Activated gamma-delta T cell treated with Interleukin-2 at 50 U/mL for 16 hours (primary cell): ENCODE data around the gene REPIN1.

ENCODE experiments used
- DNase-seq: peaks from one replicate; pipeline ENCODE4 v3.0.0-alpha.2; 2020

REPIN1 gene

DNA sequence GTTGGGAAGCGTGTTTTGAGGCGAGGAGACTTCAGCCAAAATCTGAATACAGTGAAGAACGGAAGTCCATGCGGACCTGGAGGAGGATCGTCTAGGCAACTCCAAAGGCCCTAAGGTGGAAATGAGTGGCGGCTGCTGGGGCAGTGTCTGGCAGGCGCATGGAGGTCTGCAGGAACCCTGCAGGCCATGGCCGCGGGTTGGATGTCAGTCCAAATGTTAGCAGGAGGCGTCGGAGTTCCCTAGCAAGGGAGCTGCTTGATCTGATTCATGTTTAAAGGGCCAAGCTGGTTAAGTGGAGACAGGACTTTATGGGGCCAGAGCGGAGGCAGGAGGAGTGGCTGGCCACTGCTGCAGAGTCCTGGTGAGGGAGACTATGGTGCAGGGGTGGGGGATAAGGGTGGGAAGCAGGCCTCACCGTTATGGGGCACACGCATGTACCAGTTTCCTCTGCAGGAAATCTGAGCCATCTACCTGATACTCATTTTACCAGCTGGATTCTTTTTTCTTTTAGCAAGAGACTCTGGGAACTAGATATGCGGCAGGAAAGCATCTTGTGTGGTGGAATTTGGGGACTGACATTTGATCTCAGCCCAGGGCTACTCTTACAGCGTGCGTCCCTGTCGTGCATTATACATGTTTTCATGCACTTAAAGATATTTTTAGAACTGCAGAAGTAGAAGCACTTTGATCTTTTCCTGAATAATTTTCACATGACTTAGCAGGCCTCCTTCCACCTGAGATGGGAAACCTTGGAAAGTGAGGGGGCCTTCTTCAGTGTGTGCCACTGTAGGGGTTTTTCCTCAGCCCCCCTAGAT is 6.6 kb upstream of the REPIN1 start:
- DNase-seq = no peak

DNA sequence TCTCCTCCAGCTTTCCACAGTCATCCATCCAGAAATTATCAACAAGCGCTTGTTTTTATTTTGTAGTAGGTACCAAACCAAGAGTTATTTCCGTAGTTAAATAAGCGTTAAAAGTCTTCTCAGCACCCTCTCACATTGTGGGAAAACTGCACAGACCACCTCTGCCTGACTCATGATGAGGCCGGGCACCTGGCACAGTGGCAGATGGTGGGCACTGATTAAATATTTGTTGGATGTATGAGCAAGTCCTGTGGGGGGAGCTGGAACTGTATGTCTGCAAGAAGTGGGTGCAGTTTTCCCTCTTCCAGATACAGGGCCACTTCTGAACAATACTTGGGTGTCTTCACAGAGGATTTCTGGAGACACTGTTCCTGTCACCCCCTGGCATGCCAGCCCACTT is 5.3 kb upstream of the REPIN1 start:
- DNase-seq = no peak

DNA sequence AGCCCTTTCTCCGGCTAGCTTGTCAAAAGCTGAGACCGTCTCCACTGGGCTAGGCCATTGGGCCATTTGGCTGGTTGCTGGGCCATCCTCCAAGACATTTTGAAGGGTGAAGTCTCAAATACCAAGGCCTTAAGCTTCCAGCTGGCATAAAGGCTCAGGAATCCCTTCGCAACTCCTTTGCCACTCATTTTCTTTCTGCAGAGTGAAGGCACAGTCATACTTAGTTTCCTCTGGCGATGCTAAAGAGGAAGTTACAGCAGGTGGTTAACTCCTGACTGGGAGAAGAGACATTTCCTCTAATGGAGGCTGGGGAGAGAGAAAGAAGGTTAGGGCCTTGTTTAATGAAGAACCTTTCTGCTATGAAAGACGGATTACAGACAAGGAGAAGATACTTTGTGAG is 4.8 kb upstream of the REPIN1 start:
- no peak for DNase-seq

DNA sequence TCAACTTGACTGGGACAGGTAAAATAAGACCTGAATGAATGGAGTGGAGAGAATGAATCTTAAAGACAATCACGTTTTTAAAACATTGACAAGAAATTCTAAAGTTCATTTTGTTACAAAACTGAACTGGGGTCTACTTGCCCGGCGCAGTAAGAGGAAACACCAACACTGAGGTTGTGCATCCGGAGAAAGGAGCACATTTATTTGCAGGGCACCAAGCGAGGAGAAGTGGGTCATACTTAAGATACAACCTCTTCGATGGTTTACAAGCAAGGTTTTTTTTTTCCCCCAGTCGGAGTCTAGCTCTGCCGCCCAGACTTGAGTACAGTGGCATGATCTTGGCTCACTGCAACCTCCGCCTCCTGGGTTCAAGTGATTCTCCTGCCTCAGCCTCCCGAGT is 3.4 kb upstream of the REPIN1 start:
- no peak for DNase-seq

DNA sequence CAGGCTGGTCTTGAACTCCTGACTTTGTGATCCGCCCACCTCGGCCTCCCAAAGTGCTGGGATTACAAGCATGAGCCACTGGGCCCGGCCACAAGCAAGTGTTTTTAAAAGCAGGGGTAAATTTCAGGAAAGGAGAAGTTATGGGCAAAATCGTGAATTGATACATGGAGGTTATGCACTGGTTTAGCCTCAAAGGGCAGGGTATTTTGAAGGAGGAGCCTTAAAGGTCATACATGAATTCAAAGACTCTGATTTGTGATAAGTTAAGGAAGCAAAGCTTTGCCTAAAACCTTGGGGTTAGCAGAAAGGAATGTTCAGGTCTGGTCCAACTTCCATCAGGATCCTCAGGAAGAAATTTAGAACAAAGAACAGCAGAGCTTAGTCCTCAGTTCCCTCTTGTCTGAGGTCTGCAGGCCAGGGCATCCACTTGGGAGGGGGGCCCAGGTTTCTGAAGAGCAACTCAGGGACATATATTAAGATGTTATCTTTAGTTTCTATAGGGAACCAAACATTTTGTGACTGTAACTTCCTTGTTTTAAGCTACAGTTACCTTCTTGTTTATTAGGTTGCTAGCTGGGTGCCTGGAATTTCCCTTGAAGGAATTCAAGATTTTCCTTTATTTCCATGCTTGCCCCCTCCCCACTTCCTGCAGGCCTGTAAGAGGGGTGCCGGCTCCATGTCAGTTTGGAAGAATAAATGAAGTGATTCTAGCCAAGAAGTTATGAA is 2.8 kb upstream of the REPIN1 start:
- DNase-seq = no peak

DNA sequence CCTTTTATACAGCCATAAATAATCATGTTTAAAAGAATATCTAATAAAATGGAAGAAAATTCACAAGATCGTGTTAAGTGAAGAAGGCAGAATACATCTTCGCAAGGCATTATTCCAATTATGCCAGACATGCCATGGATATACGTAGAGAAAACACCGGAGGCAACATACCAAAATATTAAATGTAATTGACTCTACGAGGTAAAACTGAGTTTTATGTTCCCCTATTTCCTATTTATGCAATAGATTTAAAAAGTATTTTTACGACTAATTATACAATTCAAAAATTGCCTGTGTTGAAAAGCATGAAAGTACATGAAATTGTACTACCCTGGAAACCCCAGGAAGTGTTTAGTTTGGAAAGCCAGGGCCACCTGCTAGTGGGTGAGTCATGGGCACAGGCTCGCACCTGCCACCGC is 936 bp upstream of the REPIN1 start:
- DNase-seq = no peak

DNA sequence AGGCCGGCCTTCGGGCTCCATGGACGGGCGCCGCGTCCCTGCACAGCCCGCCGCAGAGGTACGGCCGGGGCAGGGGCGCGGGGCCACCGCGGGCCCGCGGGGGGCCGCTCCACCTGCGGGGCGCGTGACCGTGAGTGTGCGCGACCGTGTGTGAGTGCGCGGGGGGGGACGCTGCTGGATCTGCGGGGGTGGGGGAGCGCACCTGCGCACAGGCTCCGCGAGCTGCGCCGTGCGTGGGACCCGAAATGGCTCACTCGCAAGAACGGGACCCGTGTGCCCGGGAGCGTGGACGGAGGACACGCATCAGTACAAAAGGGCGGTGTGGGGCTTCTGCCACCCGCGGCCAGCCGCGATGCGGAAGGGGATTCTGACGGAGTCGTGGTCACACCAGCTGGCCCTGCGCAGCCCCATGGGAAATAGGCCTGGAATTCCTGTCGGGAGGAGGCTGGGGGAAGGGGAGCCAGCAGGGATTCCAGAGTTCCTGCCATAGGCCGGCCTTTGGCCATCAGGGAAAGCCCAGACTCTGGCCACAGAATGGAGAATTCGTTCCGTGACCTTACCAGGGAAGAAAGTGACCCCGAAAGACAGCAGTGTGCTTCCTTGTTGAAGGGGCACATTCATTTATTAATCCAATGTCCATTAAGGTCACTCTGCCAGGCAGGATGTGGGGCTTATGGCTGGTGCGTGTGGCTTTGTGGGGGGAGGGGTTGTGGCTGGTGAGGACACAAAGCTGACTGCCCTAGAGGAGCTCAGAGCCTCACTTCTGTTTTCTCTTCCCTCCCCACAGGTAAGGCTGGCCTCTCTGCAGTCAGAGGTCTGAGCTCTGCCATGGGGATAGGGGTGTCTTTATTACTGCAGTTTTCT is 494 bp downstream of the REPIN1 start:
- DNase-seq = peak; percentile 44

DNA sequence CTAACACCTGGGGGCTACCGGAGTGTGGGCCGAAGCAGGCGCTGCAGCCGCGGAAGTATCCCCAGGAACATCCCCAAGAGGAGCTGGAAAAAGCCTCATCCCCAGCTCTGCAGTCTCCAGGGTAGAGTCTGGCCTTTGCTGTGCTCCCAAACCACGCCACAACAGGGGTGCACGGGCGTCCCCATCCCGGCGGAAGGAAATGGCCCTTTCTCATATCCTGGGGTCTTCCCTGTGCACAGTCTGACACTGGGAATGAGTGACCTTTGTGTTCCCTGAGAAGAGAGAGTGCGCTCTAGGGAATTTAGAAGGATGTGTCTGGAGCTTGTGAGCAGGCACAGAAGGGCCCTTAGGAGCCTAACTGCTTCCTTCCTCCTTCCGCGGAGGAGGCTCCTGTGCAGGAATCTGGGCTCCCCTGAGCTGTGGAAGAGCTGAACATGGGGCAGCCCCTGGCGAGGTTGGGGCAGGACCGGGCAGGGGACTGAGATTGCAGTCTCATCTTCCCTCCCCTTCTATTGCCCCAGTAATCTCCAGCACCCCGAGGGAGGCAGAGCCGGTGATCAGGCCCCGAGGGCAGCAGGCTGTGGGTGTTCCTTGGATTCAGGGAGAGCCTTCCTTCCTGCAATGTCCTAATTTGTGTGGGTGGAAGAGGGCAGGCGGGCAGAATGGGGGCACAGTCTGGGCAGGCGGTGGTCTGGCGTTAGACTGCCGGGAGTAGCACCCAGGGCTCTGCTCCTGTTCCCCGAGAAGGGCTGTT is 1.3 kb downstream of the REPIN1 start:
- no peak for DNase-seq

DNA sequence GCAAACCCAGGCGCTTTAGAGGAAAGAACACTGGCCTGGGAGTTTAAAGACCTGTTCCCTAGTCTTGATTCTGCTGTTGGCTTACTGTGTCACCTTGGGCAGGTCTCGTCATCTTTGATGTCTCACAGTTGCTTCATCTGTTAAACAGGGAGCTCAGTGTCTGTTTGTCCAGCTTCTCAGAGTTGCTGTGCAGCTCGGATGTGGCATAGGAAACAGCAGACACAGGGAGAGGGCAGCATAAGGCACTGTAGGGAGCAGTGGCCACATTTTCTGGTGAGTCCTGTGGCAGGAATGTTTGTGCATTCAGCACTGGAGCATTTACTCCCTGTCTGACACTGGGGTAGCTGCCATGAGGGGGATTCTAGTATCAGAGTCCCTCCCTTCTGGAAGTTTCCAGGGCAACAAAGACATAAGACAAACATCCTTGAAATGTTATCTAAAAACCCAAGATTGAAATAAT is 2.0 kb downstream of the REPIN1 start:
- DNase-seq = no peak

DNA sequence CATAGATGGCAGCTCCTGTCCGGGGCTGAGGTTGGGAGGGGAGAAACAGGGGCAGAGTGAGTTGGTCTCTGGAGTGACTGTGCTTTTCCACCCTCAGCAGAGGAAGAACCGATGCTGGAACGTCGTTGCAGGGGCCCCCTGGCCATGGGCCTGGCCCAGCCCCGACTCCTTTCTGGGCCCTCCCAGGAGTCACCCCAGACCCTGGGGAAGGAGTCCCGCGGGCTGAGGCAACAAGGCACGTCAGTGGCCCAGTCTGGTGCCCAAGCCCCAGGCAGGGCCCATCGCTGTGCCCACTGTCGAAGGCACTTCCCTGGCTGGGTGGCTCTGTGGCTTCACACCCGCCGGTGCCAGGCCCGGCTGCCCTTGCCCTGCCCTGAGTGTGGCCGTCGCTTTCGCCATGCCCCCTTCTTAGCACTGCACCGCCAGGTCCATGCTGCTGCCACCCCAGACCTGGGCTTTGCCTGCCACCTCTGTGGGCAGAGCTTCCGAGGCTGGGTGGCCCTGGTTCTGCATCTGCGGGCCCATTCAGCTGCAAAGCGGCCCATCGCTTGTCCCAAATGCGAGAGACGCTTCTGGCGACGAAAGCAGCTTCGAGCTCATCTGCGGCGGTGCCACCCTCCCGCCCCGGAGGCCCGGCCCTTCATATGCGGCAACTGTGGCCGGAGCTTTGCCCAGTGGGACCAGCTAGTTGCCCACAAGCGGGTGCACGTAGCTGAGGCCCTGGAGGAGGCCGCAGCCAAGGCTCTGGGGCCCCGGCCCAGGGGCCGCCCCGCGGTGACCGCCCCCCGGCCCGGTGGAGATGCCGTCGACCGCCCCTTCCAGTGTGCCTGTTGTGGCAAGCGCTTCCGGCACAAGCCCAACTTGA is 2.7 kb downstream of the REPIN1 start:
- no peak for DNase-seq

DNA sequence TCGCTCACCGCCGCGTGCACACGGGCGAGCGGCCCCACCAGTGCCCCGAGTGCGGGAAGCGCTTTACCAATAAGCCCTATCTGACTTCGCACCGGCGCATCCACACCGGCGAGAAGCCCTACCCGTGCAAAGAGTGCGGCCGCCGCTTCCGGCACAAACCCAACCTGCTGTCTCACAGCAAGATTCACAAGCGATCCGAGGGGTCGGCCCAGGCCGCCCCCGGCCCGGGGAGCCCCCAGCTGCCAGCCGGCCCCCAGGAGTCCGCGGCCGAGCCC is 3.3 kb downstream of the REPIN1 start:
- no peak for DNase-seq

DNA sequence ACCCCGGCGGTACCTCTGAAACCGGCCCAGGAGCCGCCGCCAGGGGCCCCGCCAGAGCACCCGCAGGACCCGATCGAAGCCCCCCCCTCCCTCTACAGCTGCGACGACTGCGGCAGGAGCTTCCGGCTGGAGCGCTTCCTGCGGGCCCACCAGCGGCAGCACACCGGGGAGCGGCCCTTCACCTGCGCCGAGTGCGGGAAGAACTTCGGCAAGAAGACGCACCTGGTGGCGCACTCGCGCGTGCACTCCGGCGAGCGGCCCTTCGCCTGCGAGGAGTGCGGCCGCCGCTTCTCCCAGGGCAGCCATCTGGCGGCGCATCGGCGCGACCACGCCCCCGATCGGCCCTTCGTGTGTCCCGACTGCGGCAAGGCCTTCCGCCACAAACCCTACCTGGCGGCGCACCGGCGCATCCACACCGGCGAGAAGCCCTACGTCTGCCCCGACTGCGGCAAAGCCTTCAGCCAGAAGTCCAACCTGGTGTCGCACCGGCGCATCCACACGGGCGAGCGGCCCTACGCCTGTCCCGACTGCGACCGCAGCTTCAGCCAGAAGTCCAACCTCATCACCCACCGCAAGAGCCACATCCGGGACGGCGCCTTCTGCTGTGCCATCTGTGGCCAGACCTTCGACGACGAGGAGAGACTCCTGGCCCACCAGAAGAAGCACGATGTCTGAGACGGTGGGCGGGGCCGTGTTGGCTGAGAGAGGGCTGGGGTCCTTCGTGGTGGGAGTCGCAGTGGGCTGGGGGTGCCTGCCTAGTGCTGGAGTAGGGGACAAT is 3.8 kb downstream of the REPIN1 start:
- DNase-seq = no peak

DNA sequence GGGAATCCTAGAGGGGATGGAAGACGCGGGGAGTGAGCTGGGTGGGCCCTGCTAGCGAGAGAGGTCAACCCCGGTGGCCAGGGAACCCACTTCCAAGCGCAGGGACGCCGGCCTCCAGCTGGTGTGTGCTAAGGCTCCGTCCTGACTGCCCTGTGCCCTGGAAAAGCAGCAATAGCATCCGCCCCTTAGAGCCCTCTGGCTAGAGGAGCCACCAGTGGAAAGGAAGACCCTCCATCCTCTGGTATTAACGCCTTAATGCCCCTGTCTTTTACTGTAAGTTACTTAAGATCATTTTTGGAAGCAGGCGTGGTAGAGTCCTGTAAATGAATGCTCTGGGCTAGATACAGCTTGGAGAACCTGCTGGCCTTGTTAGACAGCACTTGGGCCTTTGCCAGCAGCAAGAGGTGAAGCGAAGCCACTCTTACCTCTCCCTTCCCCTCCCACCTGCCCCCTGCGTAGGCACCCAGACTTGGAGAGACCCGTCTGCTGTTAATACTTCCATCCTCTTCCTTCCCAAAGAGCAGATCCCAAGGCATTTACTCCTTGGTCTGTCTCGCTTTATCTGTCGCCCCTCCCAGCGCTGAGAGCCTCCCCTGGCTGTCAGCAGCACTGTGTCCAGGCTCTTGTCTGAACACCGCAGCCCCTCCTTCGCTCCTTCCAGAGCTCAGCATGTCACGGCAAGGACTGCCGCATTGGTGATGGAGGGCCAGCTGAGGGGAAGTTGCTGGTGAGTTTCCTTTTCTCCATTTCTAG is 4.6 kb downstream of the REPIN1 start:
- DNase-seq = no peak

DNA sequence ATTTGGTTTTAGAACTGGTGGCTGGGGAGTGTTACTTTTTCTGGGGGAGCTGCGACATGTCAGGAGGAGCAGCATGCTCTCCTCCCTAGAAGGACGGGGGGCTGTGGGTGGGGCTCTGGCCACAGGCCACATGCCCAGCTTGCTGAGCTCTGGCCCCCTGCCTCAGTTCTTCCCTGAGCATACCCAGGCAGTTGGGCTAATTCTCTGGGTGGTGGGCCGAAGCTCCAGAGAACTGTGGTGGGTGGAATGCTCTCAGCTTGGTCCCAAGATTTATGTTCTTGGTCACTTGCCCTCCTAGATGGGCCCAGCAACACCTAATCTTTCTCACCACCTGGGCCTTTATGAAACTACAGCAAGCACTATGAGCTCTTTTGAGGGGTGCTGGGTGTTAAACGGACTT is 5.4 kb downstream of the REPIN1 start:
- no peak for DNase-seq

DNA sequence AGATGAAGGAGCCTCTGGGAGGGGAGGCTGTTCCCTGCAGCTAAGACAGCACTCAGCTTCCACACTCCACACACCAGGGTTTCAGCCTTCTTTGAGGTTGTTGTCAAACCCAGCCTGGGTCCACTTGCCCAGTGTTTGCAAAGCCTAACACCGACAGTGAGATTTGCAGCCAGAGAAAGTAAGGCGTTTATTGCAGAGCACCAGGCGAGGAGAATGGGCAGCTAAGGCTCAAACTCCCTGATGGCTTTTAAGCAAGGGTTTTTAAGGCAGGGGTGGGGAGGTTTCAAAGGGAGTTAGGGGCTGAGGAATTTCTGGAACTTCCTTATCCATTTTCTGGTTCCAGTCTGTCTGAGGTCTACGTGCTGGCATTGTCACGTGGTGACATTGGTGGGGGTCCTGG is 5.8 kb downstream of the REPIN1 start:
- no peak for DNase-seq

DNA sequence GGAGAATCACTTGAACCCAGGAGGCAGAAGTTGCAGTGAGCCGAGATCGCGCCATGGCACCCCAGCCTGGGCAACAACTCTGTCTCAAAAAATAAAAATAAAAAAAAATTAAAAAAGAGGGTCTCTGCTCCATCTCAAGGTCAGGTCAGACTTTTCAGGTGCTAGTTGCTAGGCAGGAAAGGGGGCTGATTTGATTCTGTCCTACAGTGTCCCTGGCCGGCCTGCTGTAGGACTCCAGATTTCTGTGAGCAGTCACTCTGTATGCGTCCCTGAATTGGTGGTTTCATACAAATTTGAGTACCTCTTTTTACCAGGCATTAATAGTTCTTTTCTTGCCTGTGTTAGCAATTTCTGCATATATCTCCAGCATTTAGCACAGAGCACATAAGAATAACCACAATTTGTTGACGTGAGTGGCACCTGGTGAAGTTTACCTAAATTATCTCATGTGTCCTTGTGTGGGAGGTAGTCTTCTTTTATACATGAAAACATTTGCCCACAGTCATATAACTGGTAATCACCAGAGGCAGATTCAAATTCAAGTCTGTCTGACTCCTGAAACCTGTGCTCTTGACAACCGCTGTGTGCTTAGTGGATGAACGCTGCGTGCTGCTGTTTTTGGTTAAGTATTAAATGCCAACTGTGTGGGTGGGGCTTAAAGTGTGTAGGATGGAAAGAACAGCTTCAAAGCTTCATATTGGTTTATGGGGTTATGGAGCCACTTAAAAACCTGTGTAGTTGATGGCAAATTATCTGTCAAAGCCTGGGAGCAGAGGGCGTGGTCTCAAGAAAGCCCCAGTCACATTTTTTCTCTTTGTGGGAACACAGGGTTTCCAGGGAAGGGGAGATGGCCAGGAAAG is 7.3 kb downstream of the REPIN1 start:
- DNase-seq = no peak

DNA sequence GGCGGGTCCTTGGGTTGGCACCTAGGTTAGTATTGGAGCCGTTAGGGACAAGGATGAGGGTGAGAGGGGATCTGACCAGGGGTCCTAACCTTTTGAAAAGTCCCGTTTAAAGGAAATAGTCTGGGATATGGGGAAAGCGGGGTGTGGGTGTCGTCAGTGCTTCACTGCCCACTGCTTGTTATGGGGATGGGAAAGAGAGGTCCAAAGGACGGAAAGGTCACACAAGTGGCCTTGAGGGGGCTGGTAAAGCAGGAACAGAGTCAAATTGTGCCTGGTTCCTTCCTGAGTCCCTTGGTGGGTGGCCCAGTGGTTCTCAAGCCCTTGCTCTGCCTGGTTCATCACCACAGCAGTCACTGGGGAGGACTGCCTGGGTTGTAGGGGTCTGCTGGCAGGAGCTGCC is 7.9 kb downstream of the REPIN1 start:
- DNase-seq = no peak

DNA sequence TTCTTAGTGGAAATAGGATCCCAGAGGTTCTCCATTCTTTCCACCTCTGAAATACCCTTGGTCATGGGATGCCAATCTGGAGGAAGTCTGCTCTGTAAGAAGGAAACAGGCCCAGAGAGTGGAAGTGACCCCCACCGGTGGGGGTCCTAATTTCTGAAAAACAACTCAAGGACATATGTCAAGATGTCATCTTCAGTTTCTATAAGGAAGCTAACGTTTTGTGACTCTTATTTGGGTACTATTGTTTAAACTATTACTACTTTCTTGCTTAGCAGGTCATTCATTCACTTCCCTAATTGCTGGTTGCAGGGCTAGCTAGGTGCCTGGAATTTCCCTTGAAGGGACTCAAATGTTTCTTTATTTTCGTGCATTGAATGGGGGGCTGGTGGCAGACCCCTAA is 8.6 kb downstream of the REPIN1 start:
- DNase-seq = no peak

DNA sequence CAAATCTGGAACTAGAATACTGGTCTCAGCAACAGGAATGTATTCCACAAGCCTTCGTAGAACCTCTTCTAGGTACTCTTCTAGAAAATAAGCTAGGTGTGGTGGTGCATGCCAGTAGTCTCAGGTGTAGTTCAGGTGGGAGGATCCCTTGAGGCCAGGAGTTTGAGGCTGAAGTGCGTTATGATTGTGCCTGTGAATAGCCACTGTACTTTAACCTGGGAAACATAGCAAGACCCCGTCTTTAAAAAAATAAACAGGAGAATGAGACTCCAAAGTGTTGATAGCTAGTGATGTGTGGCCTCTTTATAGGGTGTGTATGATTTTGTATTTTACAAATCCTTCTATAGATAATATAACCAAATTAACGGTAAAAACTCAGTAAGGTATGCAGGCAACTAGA is 9.0 kb downstream of the REPIN1 start:
- DNase-seq = no peak
